Activated naive CD4-positive, alpha-beta T cell treated with anti-CD3 and anti-CD28 coated beads for 36 hours (primary cell): Measurements from ENCODE around the gene GPR157. TPM values are rescaled to one million over a fixed set of nuclear protein-coding genes. Genes with fewer than 3 reads are reported as not detected.
"Not testable (repeated sequence)": the region's sequence is repeated elsewhere in the genome, so short reads cannot be mapped to it uniquely, and the experiment has no call there.

Experiments used
- CTCF ChIA-PET: fragments of 350-600 bp; sonication (Branson Sonifier 250); formaldehyde crosslinking; loops from one replicate; lab custom pipeline; 2021; ENCODE audit warnings: antibody characterized with exemption; lab: Charles Lee
- DNase-seq: peaks from one replicate; pipeline ENCODE4 v3.0.0-alpha.2; 2020
- H3K27ac Mint-ChIP-seq: one replicate; pipeline ENCODE4 v1.8.0; 2021; ENCODE audit warnings: mild to moderate bottlenecking, mixed read lengths
- H3K27me3 Mint-ChIP-seq: one replicate; pipeline ENCODE4 v1.8.0; 2021; ENCODE audit warnings: low read depth, mixed read lengths
- H3K36me3 Mint-ChIP-seq: one replicate; pipeline ENCODE4 v1.8.0; 2021; ENCODE audit warnings: low read depth, mixed read lengths
- H3K4me1 Mint-ChIP-seq: one replicate; pipeline ENCODE4 v1.8.0; 2021; ENCODE audit warnings: low read depth, mixed read lengths
- H3K4me3 Mint-ChIP-seq: one replicate; pipeline ENCODE4 v1.8.0; 2021; ENCODE audit warnings: mild to moderate bottlenecking, moderate library complexity, mixed read lengths
- H3K9me3 Mint-ChIP-seq: one replicate; pipeline ENCODE4 v1.8.0; 2021; ENCODE audit warnings: mixed read lengths
- intact Hi-C: fragments of 100-400 bp; cut with micrococcal nuclease; formaldehyde crosslinking; loops from one replicate; pipeline ENCODE4 v1.15.1; 2023
- total RNA-seq, 2 experiments: library from RNA; stranded (reverse); gene quantifications; one replicate each; pipeline ENCODE4 v1.2.3, GENCODE V29; 2021

Gene GPR157
- total RNA-seq, 2 experiments from 2014 or later = 0.94 to 2.3 TPM

DNA sequence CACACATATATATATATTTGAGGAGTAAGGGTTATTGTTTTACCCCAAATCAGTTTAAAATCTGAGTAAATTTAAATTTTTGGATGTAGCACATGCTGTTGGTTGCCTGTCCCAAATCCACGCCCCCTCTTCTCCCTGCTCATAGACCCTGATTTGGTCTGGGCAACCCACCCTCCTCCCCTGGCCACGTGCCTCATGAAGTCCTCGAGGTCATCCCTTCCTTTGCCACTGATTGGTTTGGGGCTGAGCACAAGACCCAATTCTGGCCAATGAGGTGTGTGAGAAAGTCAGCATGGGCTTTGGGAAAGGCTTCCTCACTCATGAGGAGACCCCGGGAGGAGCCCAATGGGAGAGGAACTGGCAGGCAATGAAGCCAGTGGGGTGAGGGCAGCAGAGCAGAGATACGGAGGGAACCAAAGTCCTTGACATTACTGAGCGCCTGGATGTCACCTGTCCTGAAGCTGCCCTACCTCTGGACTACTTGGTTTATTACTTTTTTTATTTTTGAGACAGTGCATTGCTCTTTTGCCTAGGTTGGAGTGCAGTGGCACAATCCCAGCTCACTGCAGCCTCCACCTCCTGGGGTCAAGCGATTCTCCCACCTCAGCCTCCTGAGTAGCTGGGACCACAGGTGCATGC, 31.3 kb upstream of the GPR157 start:
- no peak for DNase-seq
- Mint-ChIP-seq H3K4me1 (peaks cover 14% of the 10 kb centered on the region), H3K27ac (no peak overlapping the region), H3K36me3 (no peaks in the 10 kb centered on the region), H3K27me3 (no peaks in the 10 kb centered on the region), H3K4me3 (no peak overlapping the region), H3K9me3 (no peaks in the 10 kb centered on the region)
- CTCF ChIA-PET = no interaction called here
- intact Hi-C loops = no loop called here

DNA sequence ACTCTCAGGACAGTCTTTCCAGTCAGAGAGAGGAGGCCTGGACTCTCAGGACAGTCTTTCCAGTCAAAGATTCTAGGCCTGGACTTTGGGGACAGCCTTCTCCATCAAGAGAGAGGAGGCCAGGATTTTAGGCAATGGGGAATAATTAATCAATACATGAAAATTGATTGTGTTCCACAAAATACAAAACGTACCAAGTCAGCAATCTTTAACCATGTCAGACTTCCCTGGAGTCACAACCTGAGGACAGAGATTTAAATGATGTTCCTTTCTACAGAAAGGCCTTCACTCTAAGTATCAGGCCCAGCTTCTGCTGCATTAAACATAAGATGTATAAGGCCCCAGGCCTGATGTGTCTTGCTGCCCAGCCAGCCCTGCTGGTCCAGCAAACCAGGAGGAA, 27.0 kb upstream of the GPR157 start:
- DNase-seq = no peak
- intact Hi-C loops = no loop called here
- Mint-ChIP-seq H3K9me3 (no peaks in the 10 kb centered on the region), H3K36me3 (no peaks in the 10 kb centered on the region), H3K4me1 (no peaks in the 10 kb centered on the region), H3K27ac (no peak overlapping the region), H3K4me3 (no peak overlapping the region), H3K27me3 (no peaks in the 10 kb centered on the region)
- CTCF ChIA-PET = no interaction called here

DNA sequence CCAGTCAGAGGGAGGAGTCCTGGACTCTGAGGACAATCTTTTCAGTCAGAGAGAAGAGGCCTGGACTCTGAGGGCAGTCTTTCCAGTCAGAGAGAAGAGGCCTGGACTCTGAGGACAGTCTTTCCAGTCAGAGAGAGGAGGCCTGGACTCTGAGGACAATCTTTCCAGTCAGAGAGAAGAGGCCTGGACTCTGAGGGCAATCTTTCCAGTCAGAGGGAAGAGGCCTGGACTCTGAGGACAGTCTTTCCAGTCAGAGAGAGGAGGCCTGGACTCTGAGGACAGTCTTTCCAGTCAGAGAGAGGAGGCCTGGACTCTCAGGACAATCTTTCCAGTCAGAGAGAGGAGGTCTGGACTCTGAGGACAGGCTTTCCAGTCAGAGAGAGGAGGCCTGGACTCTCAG, 26.5 kb upstream of the GPR157 start:
- H3K27me3 Mint-ChIP-seq, intact Hi-C loops, H3K4me3 Mint-ChIP-seq, H3K4me1 Mint-ChIP-seq, H3K36me3 Mint-ChIP-seq, CTCF ChIA-PET, H3K27ac Mint-ChIP-seq, H3K9me3 Mint-ChIP-seq, DNase-seq: not testable (repeated sequence)

DNA sequence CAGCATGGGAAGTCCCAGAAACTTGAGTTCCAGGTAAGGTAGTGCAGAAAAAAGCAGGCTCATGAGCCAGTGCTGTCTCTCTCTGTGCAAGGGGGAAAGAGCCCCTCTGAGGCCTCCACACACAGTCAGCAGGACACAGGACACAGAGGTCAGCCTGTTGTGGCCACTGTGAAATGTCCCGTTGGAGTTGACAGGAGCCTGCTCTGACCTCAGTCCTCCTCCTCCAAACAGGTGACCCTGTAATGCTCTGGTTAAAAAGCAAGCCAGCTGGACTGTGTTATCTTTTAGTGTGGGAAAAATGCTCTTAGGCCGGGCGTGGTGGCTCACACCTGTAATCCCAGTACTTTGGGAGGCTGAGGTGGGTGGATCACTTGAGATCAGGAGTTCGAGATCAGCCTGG, 24.2 kb upstream of the GPR157 start:
- CTCF ChIA-PET = no interaction called here
- Mint-ChIP-seq H3K4me1 (no peaks in the 10 kb centered on the region), H3K27me3 (no peaks in the 10 kb centered on the region), H3K4me3 (no peak overlapping the region), H3K27ac (no peak overlapping the region), H3K36me3 (no peaks in the 10 kb centered on the region), H3K9me3 (no peaks in the 10 kb centered on the region)
- intact Hi-C loops = no loop called here
- DNase-seq = no peak

DNA sequence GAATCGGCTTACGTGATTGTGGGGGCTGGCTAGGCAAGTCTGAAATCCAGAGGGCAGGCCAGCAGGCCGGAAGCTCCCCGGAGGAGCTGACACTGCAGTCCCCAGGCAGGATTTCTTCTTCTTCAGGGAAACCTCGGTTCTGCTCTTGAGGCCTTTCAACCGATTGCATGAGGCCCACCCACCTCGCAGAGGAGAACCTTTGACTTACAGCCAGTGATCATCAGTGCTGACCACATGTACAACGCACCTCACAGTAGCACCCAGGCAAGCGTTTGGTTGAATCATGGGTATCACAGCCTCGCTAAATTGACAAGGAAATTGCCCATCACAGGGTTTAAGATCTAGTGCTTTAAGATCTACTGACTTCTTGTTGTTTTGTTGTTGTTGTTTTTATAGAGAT, 23.6 kb upstream of the GPR157 start:
- Mint-ChIP-seq H3K36me3 (no peaks in the 10 kb centered on the region), H3K27ac (no peak overlapping the region), H3K4me1 (no peaks in the 10 kb centered on the region), H3K4me3 (no peak overlapping the region), H3K27me3 (no peaks in the 10 kb centered on the region), H3K9me3 (no peaks in the 10 kb centered on the region)
- intact Hi-C loops = no loop called here
- no peak for DNase-seq
- CTCF ChIA-PET = no interaction called here

DNA sequence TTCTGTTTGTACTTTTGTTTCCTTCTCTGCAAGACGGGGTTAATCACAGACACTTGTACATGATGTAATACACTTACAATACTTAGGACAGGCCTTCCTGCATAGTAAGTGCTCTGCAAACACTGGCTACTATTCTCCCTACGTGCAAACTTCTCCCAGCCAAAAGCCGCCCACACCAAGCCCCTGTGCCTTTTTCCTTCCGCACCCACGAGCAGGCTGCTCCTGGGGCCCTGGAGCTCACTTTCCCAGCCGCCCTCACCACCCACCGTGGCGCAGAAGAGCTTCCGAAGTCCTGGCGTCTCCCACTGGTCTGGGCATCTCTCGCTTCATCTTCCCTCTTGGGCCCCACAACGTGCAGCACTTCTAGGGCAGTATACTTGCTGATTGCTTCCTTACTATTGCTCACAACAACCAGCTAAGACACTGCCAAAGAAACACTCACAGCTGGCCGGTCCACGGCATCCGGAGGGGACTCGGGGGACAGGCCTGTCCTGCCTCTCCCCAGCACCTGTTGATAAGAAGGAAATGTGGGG, 22.5 kb upstream of the GPR157 start:
- Mint-ChIP-seq H3K4me1 (no peaks in the 10 kb centered on the region), H3K27ac (no peak overlapping the region), H3K9me3 (no peaks in the 10 kb centered on the region), H3K27me3 (no peaks in the 10 kb centered on the region), H3K36me3 (no peaks in the 10 kb centered on the region), H3K4me3 (no peak overlapping the region)
- DNase-seq = no peak
- intact Hi-C loops = no loop called here
- CTCF ChIA-PET = interaction anchor here (0.6 to 1.7 kb wide), 2 partner anchors 9 to 45 kb away, joined by 3 to 4 read pairs; no protein-coding TSS in a partner anchor

DNA sequence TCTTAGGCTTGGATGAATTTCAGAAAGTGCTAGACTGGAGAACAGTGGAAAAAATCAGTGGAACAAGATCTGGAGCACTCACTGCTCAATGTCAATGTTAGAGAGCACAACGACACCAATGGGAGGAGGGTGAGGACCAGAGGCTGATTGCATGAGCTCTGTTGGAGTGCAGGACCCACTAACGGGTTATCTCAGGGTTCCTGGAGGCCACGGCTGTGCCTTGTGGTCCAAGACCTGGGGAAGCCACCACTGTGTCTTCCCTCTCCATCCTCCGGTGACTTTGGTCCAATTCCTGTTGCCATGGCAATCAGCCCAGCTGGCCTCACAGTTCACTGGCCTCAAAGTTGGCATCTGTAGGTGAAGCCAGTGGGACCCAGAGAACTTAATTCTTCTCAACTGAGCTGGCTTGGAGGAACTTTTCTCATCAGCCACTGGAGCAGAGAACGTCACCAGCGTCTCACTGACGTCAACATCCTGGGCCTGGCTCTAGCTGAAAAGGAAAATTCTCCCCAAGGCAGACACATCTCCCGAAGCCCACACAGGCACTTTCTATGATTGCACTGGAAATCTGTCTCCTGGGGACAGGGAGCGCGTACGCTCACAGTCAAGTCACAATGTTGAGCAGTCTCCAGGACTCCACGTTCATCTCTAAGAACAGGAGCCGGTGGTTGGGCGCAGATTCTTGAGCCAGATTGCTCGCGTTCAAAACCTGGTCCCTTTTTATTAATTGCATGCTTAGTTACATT, 21.9 kb upstream of the GPR157 start:
- CTCF ChIA-PET = interaction anchor here (0.6 to 1.7 kb wide), 2 partner anchors 8 to 45 kb away, joined by 3 to 4 read pairs; no protein-coding TSS in a partner anchor
- Mint-ChIP-seq H3K9me3 (no peaks in the 10 kb centered on the region), H3K4me3 (no peak overlapping the region), H3K27me3 (no peaks in the 10 kb centered on the region), H3K36me3 (no peaks in the 10 kb centered on the region), H3K27ac (no peak overlapping the region), H3K4me1 (no peaks in the 10 kb centered on the region)
- intact Hi-C loops = no loop called here
- no peak for DNase-seq

DNA sequence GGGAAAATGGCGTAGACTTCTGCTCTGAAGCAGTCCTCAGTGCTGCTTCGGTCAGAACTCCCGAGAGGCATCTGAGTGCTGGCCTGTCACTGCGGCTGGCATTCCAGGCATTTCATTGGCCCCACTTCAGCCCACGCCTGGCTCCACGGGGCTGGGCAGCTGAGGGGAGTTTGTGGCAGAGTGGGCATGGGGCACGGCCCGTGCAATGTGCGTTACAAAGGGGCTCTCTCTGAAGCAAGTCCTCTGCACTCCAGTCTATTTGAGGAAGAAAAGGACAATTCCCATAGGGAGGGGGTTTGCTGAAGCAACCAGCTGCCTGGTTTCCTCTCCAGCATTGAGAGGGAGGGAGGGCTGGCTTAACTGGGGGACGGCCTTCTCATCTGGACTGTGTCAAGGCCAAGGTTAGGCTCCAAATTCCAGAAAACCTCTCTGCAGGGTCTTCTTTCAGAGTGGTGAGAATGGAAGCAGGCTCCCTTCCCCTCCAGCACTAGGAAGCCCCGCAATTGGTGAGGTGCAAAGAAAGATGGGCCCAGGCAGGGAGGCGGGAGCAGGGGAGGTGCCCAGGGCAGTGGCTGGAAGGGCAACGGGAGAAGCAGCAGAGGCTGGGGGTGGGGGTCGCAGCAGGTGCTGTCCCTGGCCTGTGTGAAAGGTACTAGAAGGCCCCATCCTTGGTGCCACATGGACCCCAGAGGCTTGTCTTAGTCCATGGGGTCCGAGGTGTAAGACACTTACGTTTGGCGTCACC, 21.1 kb upstream of the GPR157 start:
- H3K4me3 Mint-ChIP-seq = no peak overlapping the region
- H3K36me3 Mint-ChIP-seq = no peaks in the 10 kb centered on the region
- H3K27me3 Mint-ChIP-seq = no peaks in the 10 kb centered on the region
- no peak for DNase-seq
- CTCF ChIA-PET = interaction anchor here (1.5 to 2.3 kb wide), 2 partner anchors 30 to 39 kb away, joined by 7 to 8 read pairs; no protein-coding TSS in a partner anchor
- H3K4me1 Mint-ChIP-seq = no peaks in the 10 kb centered on the region
- intact Hi-C loops = no loop called here
- H3K9me3 Mint-ChIP-seq = no peaks in the 10 kb centered on the region
- H3K27ac Mint-ChIP-seq = no peak overlapping the region

DNA sequence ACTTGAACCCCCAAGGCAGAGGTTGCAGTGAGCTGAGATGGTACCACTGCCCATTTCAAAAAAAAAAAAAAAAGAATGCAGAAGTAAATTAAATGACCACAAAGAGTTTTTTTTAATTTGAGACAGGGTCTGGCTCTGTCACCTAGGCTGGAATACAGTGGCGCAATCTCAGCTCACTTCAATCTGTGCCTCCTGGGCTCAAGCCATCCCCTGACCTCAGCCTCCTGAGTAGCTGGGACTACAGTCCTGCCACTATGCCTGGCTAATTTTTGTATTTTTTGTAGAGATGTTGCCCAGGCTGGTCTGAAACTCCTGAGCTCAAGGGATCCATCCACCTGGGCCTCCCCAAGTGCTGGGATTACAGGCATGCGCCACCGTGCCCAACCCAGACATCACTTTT, 20.2 kb upstream of the GPR157 start:
- DNase-seq = no peak
- H3K4me3 Mint-ChIP-seq = no peak overlapping the region
- no peak overlapping the region for H3K27ac Mint-ChIP-seq
- H3K27me3 Mint-ChIP-seq = no peaks in the 10 kb centered on the region
- no peaks in the 10 kb centered on the region for H3K36me3 Mint-ChIP-seq
- no peaks in the 10 kb centered on the region for H3K9me3 Mint-ChIP-seq
- no peaks in the 10 kb centered on the region for H3K4me1 Mint-ChIP-seq
- intact Hi-C loops = no loop called here
- CTCF ChIA-PET = interaction anchor here (0.6 to 2.3 kb wide), 4 partner anchors 31 to 1092 kb away, joined by 3 to 8 read pairs (median 6); no protein-coding TSS in a partner anchor

DNA sequence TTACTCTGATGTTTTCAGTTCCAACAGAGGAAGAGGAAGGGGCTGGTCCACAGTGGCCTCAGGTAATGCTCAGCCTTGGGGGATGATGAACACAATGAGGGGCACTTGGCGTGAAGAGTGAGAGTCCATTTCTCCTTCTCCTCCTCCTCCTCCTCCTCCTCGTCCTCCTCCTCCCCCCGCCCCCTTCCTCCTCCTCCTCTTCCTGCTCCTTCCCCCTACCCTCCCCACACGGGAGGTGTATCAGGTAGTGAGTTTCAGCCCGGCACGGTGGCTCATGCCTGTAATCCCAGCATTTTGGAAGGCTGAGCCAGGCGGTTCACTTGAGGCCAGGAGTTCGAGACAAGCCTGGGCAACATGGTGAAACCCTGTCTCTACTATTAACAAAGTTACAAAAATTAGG, 17.3 kb upstream of the GPR157 start:
- no peak overlapping the region for H3K4me3 Mint-ChIP-seq
- H3K36me3 Mint-ChIP-seq = no peaks in the 10 kb centered on the region
- H3K27me3 Mint-ChIP-seq = no peaks in the 10 kb centered on the region
- H3K4me1 Mint-ChIP-seq = no peaks in the 10 kb centered on the region
- H3K27ac Mint-ChIP-seq = no peak overlapping the region
- CTCF ChIA-PET = interaction anchor here (0.8 kb wide), 1 partner anchor 21 kb away, joined by 4 read pairs; no protein-coding TSS in a partner anchor
- intact Hi-C loops = no loop called here
- H3K9me3 Mint-ChIP-seq = no peaks in the 10 kb centered on the region
- no peak for DNase-seq

DNA sequence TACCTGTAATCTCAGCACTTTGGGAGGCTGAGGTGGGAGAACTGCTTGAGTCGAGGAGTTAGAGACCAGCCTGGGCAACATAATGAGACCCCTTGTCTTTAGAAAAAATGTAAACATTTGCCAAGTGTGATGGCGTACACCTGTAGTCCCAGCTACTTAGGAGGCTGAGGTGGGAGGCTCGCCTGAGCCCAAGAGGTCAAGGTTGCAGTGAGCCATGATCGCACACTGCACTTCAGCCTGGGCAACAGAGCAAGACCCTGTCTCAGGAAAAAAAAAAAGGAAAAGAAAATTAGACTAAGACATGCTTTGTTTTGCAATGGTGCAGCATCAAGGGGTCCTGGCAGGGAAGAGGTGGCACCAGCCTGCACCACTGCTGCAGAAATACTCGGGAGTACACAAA, 16.8 kb upstream of the GPR157 start:
- no peaks in the 10 kb centered on the region for H3K9me3 Mint-ChIP-seq
- intact Hi-C loops = no loop called here
- CTCF ChIA-PET = no interaction called here
- H3K36me3 Mint-ChIP-seq = no peaks in the 10 kb centered on the region
- H3K27me3 Mint-ChIP-seq = no peaks in the 10 kb centered on the region
- H3K4me1 Mint-ChIP-seq = no peaks in the 10 kb centered on the region
- no peak overlapping the region for H3K27ac Mint-ChIP-seq
- no peak overlapping the region for H3K4me3 Mint-ChIP-seq
- DNase-seq = no peak

DNA sequence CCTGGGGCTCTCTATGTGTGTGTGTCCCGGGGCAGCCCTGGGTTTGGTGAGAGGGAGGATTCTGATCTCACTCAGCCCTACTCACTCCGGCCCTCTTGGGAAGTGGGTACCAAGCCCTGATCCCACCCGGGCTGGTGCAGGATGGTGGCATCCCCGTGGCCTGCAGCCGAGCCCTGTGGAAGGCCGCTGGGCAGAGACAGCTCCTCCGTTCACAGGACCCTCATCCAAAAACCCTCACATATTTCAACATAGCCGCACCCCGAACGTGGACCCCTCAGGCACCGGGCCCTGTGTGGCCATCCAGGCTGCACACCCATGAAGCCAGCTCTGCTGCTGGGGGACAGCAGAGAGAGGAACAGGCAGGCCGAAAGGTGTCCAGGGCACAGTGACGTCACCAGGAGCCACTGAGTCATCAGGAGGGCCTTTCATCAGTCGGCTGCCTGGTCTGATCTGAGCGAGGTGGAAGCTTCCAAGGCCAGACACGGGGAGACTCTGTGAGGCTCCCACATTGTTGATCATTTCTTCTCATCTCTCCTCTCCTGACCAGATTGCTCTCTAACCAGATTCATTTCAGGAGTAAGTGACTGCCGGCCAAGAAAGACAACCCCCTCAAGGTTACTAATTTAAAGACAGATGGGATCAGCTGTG, 16.2 kb upstream of the GPR157 start:
- Mint-ChIP-seq H3K4me3 (no peak overlapping the region), H3K9me3 (no peaks in the 10 kb centered on the region), H3K4me1 (no peaks in the 10 kb centered on the region), H3K27ac (no peak overlapping the region), H3K27me3 (no peaks in the 10 kb centered on the region), H3K36me3 (no peaks in the 10 kb centered on the region)
- CTCF ChIA-PET = no interaction called here
- intact Hi-C loops = no loop called here
- DNase-seq = no peak
